ENCODE measurements around the gene SLIT3. TPM values are rescaled to one million over a fixed set of nuclear protein-coding genes. Genes with fewer than 3 reads are reported as not detected.

SLIT3 gene
- total and polyA plus RNA-seq, 10 of the 15 experiments (the other 5 are each of a cell fraction or from before 2014, with no cell fraction given), result 0.05 TPM; not detected in 9

GRCh38 chr5:169128679-169129078 is 172.3 kb downstream of the SLIT3 start:
- in situ Hi-C loops (cut with MboI), result no loop called here
- 47% methylated on average over 9 of the region's 9 CpGs for WGBS (ENCODE audit: insufficient coverage, insufficient replicate concordance, low lambda C conversion rate, missing lambda C conversion rate)

DNA sequence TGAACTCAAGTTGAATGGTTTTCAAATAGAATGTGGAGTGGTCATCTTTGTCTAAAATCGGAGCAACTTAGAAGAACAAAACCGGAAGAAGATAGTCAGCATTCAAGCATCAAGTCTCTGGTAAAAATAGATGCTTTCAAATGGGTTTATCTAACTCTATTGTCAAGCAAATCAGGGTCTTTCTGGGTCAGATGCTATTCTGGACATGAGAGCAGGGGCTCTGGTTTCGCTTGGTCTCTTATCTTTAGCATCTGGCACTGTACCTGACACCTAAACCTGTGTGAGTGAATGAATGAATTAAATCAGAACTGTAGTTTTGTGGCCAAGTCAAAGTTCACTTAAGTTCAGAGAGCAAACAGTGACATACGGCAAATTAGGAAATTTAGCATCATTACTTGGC is 173.5 kb downstream of the SLIT3 start:
- Histone ChIP-seq H4K20me1 (ENCODE audit: control insufficient read depth, insufficient read depth) (no peaks in the 10 kb centered on the region), H3K27me3 (replicated peaks in 1 of 2; ENCODE audit: control insufficient read depth in 2 of 2, insufficient read depth in 2 of 2, low read length in 1 of 2) (peaks cover 0 to 6% of the 10 kb centered on the region in 2 experiments; a peak in 3 of 4 replicates), H2AFZ (ENCODE audit: control insufficient read depth, low read depth, low read length) (no peak overlapping the region), H3K36me3 (ENCODE audit: control insufficient read depth in 2 of 2, insufficient read depth in 2 of 2, low read length in 1 of 2) (no peaks in the 10 kb centered on the region), H3K27ac (ENCODE audit: control insufficient read depth, insufficient read depth) (no peak overlapping the region), H3K9ac (ENCODE audit: control insufficient read depth, insufficient read depth, low read length) (no peak overlapping the region), H3K9me3 (replicated peaks; ENCODE audit: control insufficient read depth, insufficient read depth, low read length) (no peaks in the 10 kb centered on the region), H3K4me3 (no peak overlapping the region), H3K4me2 (ENCODE audit: control insufficient read depth, insufficient read depth) (no peak overlapping the region), H3K4me1 (ENCODE audit: control insufficient read depth, insufficient read depth, low read length) (no peaks in the 10 kb centered on the region), H3K79me2 (ENCODE audit: control insufficient read depth, insufficient read depth, low read length) (no peaks in the 10 kb centered on the region)
- ATAC-seq (no peak), FAIRE-seq (no peak), DNase-seq (ENCODE audit: low read depth, low spot score) (no peak)
- SMC1A ChIA-PET (ENCODE audit: uncharacterized antibody, unreplicated experiment), result no interaction called here
- intact Hi-C loops (cut with micrococcal nuclease; ENCODE audit: unreplicated experiment), result no loop called here
- CTCF ChIA-PET, result no interaction called here
- BruUV-seq (replicated peaks), result no TSS peak
- in situ Hi-C loops (cut with MboI), result no loop called here
- POLR2A ChIA-PET, result no interaction called here
- 24% methylated on average over 4 of the region's 4 CpGs for WGBS (ENCODE audit: insufficient coverage, insufficient replicate concordance, low lambda C conversion rate, missing lambda C conversion rate)
- RAD21 ChIA-PET (ENCODE audit: unreplicated experiment), result no interaction called here
- no peak for TF ChIP-seq MYC (IDR thresholded peaks at IDR 0.05; ENCODE audit: insufficient read depth, insufficient read length, insufficient replicate concordance, low read length, severe bottlenecking)
- no peak for TF ChIP-seq GABPA (IDR thresholded peaks at IDR 0.05; ENCODE audit: low read depth)
- TF ChIP-seq NFYA (IDR thresholded peaks at IDR 0.05; ENCODE audit: borderline replicate concordance, low read depth, low read length), result no peak
- no peak for TF ChIP-seq RCOR1 (conservative IDR thresholded peaks at IDR 0.05; ENCODE audit: low read depth, low read length)
- TF ChIP-seq RELA (IDR thresholded peaks at IDR 0.05; ENCODE audit: borderline replicate concordance, partially characterized antibody), result no peak
- TF ChIP-seq, protein P1, sequence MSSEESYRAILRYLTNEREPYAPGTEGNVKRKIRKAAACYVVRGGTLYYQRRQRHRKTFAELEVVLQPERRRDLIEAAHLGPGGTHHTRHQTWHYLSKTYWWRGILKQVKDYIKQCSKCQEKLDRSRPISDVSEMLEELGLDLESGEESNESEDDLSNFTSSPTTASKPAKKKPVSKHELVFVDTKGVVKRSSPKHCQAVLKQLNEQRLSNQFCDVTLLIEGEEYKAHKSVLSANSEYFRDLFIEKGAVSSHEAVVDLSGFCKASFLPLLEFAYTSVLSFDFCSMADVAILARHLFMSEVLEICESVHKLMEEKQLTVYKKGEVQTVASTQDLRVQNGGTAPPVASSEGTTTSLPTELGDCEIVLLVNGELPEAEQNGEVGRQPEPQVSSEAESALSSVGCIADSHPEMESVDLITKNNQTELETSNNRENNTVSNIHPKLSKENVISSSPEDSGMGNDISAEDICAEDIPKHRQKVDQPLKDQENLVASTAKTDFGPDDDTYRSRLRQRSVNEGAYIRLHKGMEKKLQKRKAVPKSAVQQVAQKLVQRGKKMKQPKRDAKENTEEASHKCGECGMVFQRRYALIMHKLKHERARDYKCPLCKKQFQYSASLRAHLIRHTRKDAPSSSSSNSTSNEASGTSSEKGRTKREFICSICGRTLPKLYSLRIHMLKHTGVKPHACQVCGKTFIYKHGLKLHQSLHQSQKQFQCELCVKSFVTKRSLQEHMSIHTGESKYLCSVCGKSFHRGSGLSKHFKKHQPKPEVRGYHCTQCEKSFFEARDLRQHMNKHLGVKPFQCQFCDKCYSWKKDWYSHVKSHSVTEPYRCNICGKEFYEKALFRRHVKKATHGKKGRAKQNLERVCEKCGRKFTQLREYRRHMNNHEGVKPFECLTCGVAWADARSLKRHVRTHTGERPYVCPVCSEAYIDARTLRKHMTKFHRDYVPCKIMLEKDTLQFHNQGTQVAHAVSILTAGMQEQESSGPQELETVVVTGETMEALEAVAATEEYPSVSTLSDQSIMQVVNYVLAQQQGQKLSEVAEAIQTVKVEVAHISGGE (CRISPR knock-in tag; IDR thresholded peaks at IDR 0.05), result no peak
- no peak for TF ChIP-seq BHLHE40 (IDR thresholded peaks at IDR 0.05; ENCODE audit: borderline replicate concordance in 1 of 2, low read depth in 2 of 2, low read length in 1 of 2)
- TF ChIP-seq IKZF2 (IDR thresholded peaks at IDR 0.05), result no peak
- no peak for TF ChIP-seq MEF2B (IDR thresholded peaks at IDR 0.05; ENCODE audit: partially characterized antibody, poor library complexity, severe bottlenecking)

More at GRCh38 chr5:169128679-169129078, 172.3 kb downstream of the SLIT3 start:
- no peak for ATAC-seq
- SMC1A ChIA-PET (ENCODE audit: uncharacterized antibody, unreplicated experiment), result no interaction called here
- no peaks in the 10 kb centered on the region for H3K9me3 ChIP-seq (replicated peaks; ENCODE audit: control insufficient read depth, insufficient read depth, low read length)
- no peak overlapping the region for H3K4me3 ChIP-seq
- TF ChIP-seq ZNF217 (IDR thresholded peaks at IDR 0.05) (no peak), HDGF (IDR thresholded peaks at IDR 0.05) (no peak), TBL1XR1 (IDR thresholded peaks at IDR 0.05; ENCODE audit: low read depth, low read length) (no peak), TAF1 (IDR thresholded peaks at IDR 0.05; ENCODE audit: borderline replicate concordance, low read depth, low read length) (no peak), SMC3 (IDR thresholded peaks at IDR 0.05; ENCODE audit: borderline replicate concordance, low read length) (no peak), BRCA1 (IDR thresholded peaks at IDR 0.05; ENCODE audit: low read depth, low read length) (no peak), SUPT20H (IDR thresholded peaks at IDR 0.05; ENCODE audit: borderline replicate concordance, control insufficient read depth, low read depth, low read length) (no peak), YBX1 (IDR thresholded peaks at IDR 0.05) (no peak)
- TF ChIP-seq, protein P2, sequence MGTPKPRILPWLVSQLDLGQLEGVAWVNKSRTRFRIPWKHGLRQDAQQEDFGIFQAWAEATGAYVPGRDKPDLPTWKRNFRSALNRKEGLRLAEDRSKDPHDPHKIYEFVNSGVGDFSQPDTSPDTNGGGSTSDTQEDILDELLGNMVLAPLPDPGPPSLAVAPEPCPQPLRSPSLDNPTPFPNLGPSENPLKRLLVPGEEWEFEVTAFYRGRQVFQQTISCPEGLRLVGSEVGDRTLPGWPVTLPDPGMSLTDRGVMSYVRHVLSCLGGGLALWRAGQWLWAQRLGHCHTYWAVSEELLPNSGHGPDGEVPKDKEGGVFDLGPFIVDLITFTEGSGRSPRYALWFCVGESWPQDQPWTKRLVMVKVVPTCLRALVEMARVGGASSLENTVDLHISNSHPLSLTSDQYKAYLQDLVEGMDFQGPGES (IDR thresholded peaks at IDR 0.05), result no peak
- no peak overlapping the region for H3K27ac ChIP-seq (ENCODE audit: control insufficient read depth, insufficient read depth)
- CTCF ChIA-PET, result no interaction called here
- POLR2A ChIA-PET, result no interaction called here
- H3K4me1 ChIP-seq (ENCODE audit: control insufficient read depth, insufficient read depth, low read length), result no peaks in the 10 kb centered on the region
- no peaks in the 10 kb centered on the region for H4K20me1 ChIP-seq (ENCODE audit: control insufficient read depth, insufficient read depth)
- no peak for DNase-seq (ENCODE audit: low read depth, low spot score)
- H3K27me3 ChIP-seq (replicated peaks in 1 of 2; ENCODE audit: control insufficient read depth in 2 of 2, insufficient read depth in 2 of 2, low read length in 1 of 2), result peaks cover 0 to 6% of the 10 kb centered on the region in 2 experiments; a peak in 2 of 4 replicates
- FAIRE-seq, result no peak
- H3K79me2 ChIP-seq (ENCODE audit: control insufficient read depth, insufficient read depth, low read length), result no peaks in the 10 kb centered on the region
- no peaks in the 10 kb centered on the region for H3K36me3 ChIP-seq (ENCODE audit: control insufficient read depth in 2 of 2, insufficient read depth in 2 of 2, low read length in 1 of 2)
- intact Hi-C loops (cut with micrococcal nuclease; ENCODE audit: unreplicated experiment), result no loop called here
- BruUV-seq (replicated peaks), result no TSS peak
- no peak overlapping the region for H3K9ac ChIP-seq (ENCODE audit: control insufficient read depth, insufficient read depth, low read length)
- H2AFZ ChIP-seq (ENCODE audit: control insufficient read depth, low read depth, low read length), result no peak overlapping the region
- RAD21 ChIA-PET (ENCODE audit: unreplicated experiment), result no interaction called here
- H3K4me2 ChIP-seq (ENCODE audit: control insufficient read depth, insufficient read depth), result no peak overlapping the region
